ENCODE data around the gene BANF1. TPM values are rescaled to one million over a fixed set of nuclear protein-coding genes. Genes with fewer than 3 reads are reported as not detected.

The BANF1 gene
- polyA plus RNA-seq, 1 donor (not counting 4 experiments of a cell fraction or from before 2014, with no cell fraction given) = 154 TPM

DNA sequence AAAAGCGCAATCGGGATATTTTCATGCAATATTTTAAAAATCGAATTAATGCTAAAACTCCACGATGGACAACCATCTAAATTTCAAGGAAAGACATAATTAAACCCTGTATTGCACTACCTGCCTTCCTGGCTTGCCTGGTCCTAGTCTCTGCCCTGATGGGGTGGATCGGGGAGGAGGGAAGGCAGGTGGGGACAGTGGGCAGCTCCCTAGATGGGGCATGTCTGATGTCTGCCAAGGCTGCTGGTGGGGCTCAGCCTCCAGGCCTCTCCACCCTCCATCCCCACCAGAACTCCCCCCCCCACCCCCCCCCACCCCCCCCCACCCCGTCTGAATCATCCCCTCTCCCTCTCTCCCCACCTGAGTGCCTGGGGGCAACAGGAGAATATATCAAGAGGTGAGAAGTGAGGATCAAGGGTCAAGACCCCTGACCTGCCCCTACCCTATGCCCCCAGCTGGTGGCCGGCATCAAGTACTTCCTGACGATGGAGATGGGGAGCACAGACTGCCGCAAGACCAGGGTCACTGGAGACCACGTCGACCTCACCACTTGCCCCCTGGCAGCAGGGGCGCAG lies 10.2 kb downstream of the BANF1 start:
- no peak overlapping the region for H3K27ac ChIP-seq (ENCODE audit: control insufficient read depth, insufficient read depth, low read length)
- no peak overlapping the region for H3K4me3 ChIP-seq (ENCODE audit: control insufficient read depth in 2 of 3, extremely low read depth in 1 of 3, insufficient read depth in 2 of 3, low read depth in 1 of 3, low read length in 3 of 3)
- H2AFZ ChIP-seq (ENCODE audit: control insufficient read depth, low read length) = no peak overlapping the region
- H3K4me1 ChIP-seq (ENCODE audit: control insufficient read depth, extremely low read depth, insufficient read depth, low read length) = peaks cover 38% of the 10 kb centered on the region
- H3K4me2 ChIP-seq (ENCODE audit: control insufficient read depth, extremely low read depth, insufficient read depth, low read depth, low read length) = no peak overlapping the region
- no peaks in the 10 kb centered on the region for H3K9me3 ChIP-seq (ENCODE audit: control insufficient read depth, low read depth, low read length)
- H3K9me1 ChIP-seq (ENCODE audit: control insufficient read depth, extremely low read depth, insufficient read depth, low read length) = peaks cover 3% of the 10 kb centered on the region
- FAIRE-seq = no peak
- H4K20me1 ChIP-seq (ENCODE audit: control insufficient read depth, extremely low read depth, insufficient read depth, low read length) = no peaks in the 10 kb centered on the region
- H3K27me3 ChIP-seq (ENCODE audit: control insufficient read depth, extremely low read depth, insufficient read depth, low read length) = no peaks in the 10 kb centered on the region
- dilution Hi-C loops (cut with MboI; ENCODE audit: extremely low pct_ligation_motif_present, low sequenced_read_pairs) = no loop called here
- DNase-seq (ENCODE audit: low read depth, low spot score) = no peak
- no peak overlapping the region for H3K9ac ChIP-seq (ENCODE audit: control insufficient read depth, extremely low read depth, insufficient read depth, low read length)
- TF ChIP-seq EZH2 (IDR thresholded peaks at IDR 0.05; ENCODE audit: low read length) = no peak
- TF ChIP-seq, protein P1, sequence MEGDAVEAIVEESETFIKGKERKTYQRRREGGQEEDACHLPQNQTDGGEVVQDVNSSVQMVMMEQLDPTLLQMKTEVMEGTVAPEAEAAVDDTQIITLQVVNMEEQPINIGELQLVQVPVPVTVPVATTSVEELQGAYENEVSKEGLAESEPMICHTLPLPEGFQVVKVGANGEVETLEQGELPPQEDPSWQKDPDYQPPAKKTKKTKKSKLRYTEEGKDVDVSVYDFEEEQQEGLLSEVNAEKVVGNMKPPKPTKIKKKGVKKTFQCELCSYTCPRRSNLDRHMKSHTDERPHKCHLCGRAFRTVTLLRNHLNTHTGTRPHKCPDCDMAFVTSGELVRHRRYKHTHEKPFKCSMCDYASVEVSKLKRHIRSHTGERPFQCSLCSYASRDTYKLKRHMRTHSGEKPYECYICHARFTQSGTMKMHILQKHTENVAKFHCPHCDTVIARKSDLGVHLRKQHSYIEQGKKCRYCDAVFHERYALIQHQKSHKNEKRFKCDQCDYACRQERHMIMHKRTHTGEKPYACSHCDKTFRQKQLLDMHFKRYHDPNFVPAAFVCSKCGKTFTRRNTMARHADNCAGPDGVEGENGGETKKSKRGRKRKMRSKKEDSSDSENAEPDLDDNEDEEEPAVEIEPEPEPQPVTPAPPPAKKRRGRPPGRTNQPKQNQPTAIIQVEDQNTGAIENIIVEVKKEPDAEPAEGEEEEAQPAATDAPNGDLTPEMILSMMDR (optimal IDR thresholded peaks at IDR 0.05 in 1 of 3, IDR thresholded peaks at IDR 0.05 in 1 of 3, conservative IDR thresholded peaks at IDR 0.05 in 1 of 3; ENCODE audit: extremely low read depth in 1 of 3, insufficient read depth in 2 of 3, low read length in 3 of 3) = no peak
- no peaks in the 10 kb centered on the region for H3K79me2 ChIP-seq (ENCODE audit: control insufficient read depth, insufficient read depth, low read length)
- no peaks in the 10 kb centered on the region for H3K36me3 ChIP-seq (ENCODE audit: control insufficient read depth in 2 of 2, extremely low read depth in 1 of 2, insufficient read depth in 2 of 2, low read length in 2 of 2)

DNA sequence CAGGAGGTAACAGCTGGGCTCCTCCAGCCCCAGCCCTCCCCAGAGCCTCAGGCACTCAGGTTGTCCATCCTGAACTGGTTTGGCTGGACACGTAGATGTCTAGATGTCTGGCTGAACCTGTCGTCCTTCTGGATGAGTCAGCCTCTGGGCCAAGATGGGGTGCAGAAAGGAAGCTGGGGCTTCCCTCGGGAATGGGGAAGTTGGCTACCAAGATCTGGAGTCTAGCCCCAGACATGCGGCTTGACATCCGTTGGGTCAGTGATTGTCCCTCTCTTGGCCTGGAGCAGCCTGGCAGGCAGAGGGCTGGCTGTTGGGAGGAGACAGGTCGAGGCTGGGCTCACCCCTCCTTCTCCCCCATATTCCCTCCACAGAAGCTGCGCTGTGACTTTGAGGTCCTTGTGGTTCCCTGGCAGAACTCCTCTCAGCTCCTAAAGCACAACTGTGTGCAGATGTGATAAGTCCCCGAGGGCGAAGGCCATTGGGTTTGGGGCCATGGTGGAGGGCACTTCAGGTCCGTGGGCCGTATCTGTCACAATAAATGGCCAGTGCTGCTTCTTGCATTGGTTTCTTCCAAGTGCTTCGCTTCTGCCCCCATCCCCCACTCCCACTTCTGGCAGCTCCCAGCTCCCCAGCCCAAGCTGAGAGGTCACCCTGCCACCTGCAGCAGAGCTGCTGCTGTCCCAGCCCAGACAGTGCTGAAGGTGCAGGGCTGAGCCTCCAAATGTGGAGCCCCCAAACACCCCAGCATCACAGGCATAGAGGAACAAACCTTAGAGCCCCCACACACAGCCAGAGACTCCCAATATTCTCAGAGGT lies 10.9 kb downstream of the BANF1 start:
- TF ChIP-seq, protein P1 (optimal IDR thresholded peaks at IDR 0.05 in 1 of 3, IDR thresholded peaks at IDR 0.05 in 1 of 3, conservative IDR thresholded peaks at IDR 0.05 in 1 of 3; ENCODE audit: extremely low read depth in 1 of 3, insufficient read depth in 2 of 3, low read length in 3 of 3) = no peak
- TF ChIP-seq EZH2 (IDR thresholded peaks at IDR 0.05; ENCODE audit: low read length) = no peak
- FAIRE-seq (no peak), DNase-seq (ENCODE audit: low read depth, low spot score) (no peak)
- H3K27me3 ChIP-seq (ENCODE audit: control insufficient read depth, extremely low read depth, insufficient read depth, low read length) = no peaks in the 10 kb centered on the region
- no peak overlapping the region for H3K4me3 ChIP-seq (ENCODE audit: control insufficient read depth in 2 of 3, extremely low read depth in 1 of 3, insufficient read depth in 2 of 3, low read depth in 1 of 3, low read length in 3 of 3)
- H3K4me2 ChIP-seq (ENCODE audit: control insufficient read depth, extremely low read depth, insufficient read depth, low read depth, low read length) = no peak overlapping the region
- H3K4me1 ChIP-seq (ENCODE audit: control insufficient read depth, extremely low read depth, insufficient read depth, low read length) = peaks cover 34% of the 10 kb centered on the region
- no peak overlapping the region for H3K27ac ChIP-seq (ENCODE audit: control insufficient read depth, insufficient read depth, low read length)
- dilution Hi-C loops (cut with MboI; ENCODE audit: extremely low pct_ligation_motif_present, low sequenced_read_pairs) = no loop called here
- no peaks in the 10 kb centered on the region for H3K79me2 ChIP-seq (ENCODE audit: control insufficient read depth, insufficient read depth, low read length)
- H4K20me1 ChIP-seq (ENCODE audit: control insufficient read depth, extremely low read depth, insufficient read depth, low read length) = no peaks in the 10 kb centered on the region
- peaks cover 3% of the 10 kb centered on the region for H3K9me1 ChIP-seq (ENCODE audit: control insufficient read depth, extremely low read depth, insufficient read depth, low read length)
- H2AFZ ChIP-seq (ENCODE audit: control insufficient read depth, low read length) = no peak overlapping the region
- no peaks in the 10 kb centered on the region for H3K36me3 ChIP-seq (ENCODE audit: control insufficient read depth in 2 of 2, extremely low read depth in 1 of 2, insufficient read depth in 2 of 2, low read length in 2 of 2)
- no peaks in the 10 kb centered on the region for H3K9me3 ChIP-seq (ENCODE audit: control insufficient read depth, low read depth, low read length)
- no peak overlapping the region for H3K9ac ChIP-seq (ENCODE audit: control insufficient read depth, extremely low read depth, insufficient read depth, low read length)

All from keratinocyte (primary cell).